KMS-11 (cell line): ENCODE results near the gene RNASEH1.
A peak's percentile ranks its signal among the peaks of the same experiment; 100 is the strongest.

ENCODE experiments used
- H2AFZ ChIP-seq: fragments of 200-600 bp; sonication (generic); 2 replicates; pipeline ENCODE4 v1.6.1; 2016; ENCODE audit warnings: antibody characterized with exemption, mixed run types, low read depth
- H3K27ac ChIP-seq: fragments of 200-600 bp; sonication (generic); 2 replicates; pipeline ENCODE4 v1.6.1; 2016; ENCODE audit warnings: mild to moderate bottlenecking, mixed run types
- H3K27me3 ChIP-seq: fragments of 200-600 bp; sonication (generic); 2 replicates; pipeline ENCODE4 v1.6.1; 2017; ENCODE audit warnings: mild to moderate bottlenecking, low read depth, mixed run types, moderate library complexity; ENCODE audit not compliant: insufficient read depth
- H3K36me3 ChIP-seq: fragments of 200-600 bp; sonication (generic); 2 replicates; pipeline ENCODE4 v1.6.1; 2017; ENCODE audit warnings: mild to moderate bottlenecking, mixed run types; ENCODE audit not compliant: insufficient read depth
- H3K4me1 ChIP-seq: fragments of 200-600 bp; sonication (generic); 2 replicates; pipeline ENCODE4 v1.6.1; 2016; ENCODE audit warnings: mild to moderate bottlenecking, low read depth, mixed run types; ENCODE audit not compliant: poor library complexity, severe bottlenecking
- H3K4me2 ChIP-seq: fragments of 200-600 bp; sonication (generic); 2 replicates; pipeline ENCODE4 v1.7.0; 2016; ENCODE audit warnings: mild to moderate bottlenecking, mixed run types
- H3K4me3 ChIP-seq: fragments of 200-600 bp; sonication (generic); IDR thresholded peaks from 2 replicates; pipeline ENCODE4 v1.6.1; 2017; ENCODE audit warnings: low read depth, low read length, mixed read lengths; ENCODE audit not compliant: insufficient read depth
- H3K79me2 ChIP-seq: fragments of 200-600 bp; sonication (generic); 2 replicates; pipeline ENCODE4 v1.6.1; 2016; ENCODE audit warnings: low read depth, mixed run types; ENCODE audit not compliant: insufficient read depth
- H3K9ac ChIP-seq: fragments of 200-600 bp; sonication (generic); 2 replicates; pipeline ENCODE4 v1.6.1; 2016; ENCODE audit warnings: mild to moderate bottlenecking, mixed run types
- H4K20me1 ChIP-seq: fragments of 200-600 bp; sonication (generic); 2 replicates; pipeline ENCODE4 v1.6.1; 2016; ENCODE audit warnings: mild to moderate bottlenecking, mixed run types; ENCODE audit not compliant: insufficient read depth
- TF ChIP-seq, protein P1 (sequence below): fragments of 200-600 bp; sonication (generic); conservative IDR thresholded peaks from 2 replicates; pipeline ENCODE4 v1.6.1; 2017; ENCODE audit warnings: low read depth, mild to moderate bottlenecking, antibody characterized with exemption, low read length, moderate library complexity, mixed read lengths

The RNASEH1 gene

DNA sequence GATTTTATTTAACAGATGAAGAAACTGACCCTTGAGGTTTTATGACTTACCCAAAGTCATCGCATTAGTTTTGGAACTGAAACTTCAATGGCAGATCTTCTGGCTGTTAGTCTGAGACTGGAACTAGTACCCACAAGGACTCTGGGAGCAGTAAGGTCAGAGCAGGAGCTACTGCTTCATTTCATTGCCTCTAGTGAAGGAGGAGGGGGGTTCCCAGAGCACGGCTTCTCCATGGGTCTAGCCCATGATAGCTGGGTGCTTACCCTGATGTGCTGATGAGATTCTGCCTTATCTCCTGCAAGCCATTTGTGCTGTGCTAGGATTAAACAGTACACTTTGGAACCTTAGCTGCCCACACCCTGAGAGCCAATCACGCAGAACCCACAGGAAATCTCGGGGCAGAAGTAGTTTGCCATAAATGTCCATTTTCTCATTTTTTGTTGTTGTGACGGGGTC lies 5.4 kb upstream of the RNASEH1 start:
- H3K4me2 ChIP-seq, result no peak overlapping the region; the same call in 1 of the 2 replicates
- H3K36me3 ChIP-seq, result no peaks in the 10 kb centered on the region
- no peak overlapping the region for H3K4me3 ChIP-seq
- H4K20me1 ChIP-seq, result no peaks in the 10 kb centered on the region
- peaks cover 12% of the 10 kb centered on the region for H3K4me1 ChIP-seq
- H3K27me3 ChIP-seq, result no peaks in the 10 kb centered on the region
- no peaks in the 10 kb centered on the region for H3K79me2 ChIP-seq
- TF ChIP-seq, protein P1, sequence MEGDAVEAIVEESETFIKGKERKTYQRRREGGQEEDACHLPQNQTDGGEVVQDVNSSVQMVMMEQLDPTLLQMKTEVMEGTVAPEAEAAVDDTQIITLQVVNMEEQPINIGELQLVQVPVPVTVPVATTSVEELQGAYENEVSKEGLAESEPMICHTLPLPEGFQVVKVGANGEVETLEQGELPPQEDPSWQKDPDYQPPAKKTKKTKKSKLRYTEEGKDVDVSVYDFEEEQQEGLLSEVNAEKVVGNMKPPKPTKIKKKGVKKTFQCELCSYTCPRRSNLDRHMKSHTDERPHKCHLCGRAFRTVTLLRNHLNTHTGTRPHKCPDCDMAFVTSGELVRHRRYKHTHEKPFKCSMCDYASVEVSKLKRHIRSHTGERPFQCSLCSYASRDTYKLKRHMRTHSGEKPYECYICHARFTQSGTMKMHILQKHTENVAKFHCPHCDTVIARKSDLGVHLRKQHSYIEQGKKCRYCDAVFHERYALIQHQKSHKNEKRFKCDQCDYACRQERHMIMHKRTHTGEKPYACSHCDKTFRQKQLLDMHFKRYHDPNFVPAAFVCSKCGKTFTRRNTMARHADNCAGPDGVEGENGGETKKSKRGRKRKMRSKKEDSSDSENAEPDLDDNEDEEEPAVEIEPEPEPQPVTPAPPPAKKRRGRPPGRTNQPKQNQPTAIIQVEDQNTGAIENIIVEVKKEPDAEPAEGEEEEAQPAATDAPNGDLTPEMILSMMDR, result no peak
- H2AFZ ChIP-seq, result no peak overlapping the region
- H3K27ac ChIP-seq, result no peak overlapping the region
- no peak overlapping the region for H3K9ac ChIP-seq

DNA sequence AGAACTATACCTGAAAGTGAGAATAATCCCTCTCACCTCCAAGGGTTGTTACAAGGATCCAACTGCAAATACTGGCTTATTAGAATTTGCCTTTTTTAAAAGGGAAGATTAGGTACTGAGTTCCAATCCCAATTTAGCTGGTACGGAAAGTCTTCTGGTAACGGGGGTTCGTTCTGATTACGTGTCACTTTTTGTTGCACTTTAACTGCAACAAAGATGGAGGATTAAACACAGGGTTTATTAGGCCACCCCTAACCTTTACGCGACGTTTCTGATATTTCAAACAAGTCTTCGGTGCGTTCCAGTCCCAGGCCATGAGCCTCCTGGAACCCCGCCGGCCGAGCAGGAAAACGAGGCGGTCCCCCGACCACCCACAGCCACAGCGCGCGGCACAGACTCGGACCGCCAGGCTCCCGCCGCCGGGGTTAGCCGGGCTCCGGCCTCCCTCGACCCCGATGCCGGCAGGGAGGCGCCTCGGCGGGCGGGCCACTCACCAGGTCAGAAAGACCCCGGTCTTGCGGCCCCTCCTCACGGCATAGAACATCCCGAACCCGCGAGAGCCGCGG lies 411 bp downstream of the RNASEH1 start:
- Histone ChIP-seq H3K36me3 (peaks cover 10% of the 10 kb centered on the region; the same call in 1 of the 2 replicates), H3K4me3 (no peak overlapping the region), H3K79me2 (peaks cover 36% of the 10 kb centered on the region), H3K4me2 (peak overlapping the region; percentile 67), H3K9ac (peak overlapping the region; percentile 96), H3K27me3 (no peaks in the 10 kb centered on the region), H4K20me1 (no peaks in the 10 kb centered on the region), H3K4me1 (peaks cover 11% of the 10 kb centered on the region), H3K27ac (peak overlapping the region; percentile 84), H2AFZ (peak overlapping the region; percentile 51)
- TF ChIP-seq, protein P1, result no peak

DNA sequence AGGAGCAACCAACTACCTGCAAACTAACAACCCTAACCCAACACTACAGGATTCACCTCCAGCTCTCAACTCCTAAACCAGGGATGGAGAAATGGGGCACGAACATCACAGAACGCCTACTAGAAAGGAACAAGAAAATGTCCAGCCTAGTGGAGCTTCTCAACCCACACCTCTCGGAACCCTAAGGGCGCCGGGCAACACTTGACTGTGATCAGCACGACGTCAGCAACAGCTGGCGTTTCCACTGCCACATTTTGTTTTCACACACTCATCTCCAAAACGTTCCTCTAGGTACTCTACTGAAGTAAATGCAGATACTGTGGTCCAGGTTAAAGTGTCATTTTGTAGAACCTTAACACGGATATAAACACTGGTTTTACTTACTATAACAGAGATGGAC lies 4.2 kb downstream of the RNASEH1 start:
- H3K79me2 ChIP-seq, result peaks cover 36% of the 10 kb centered on the region
- H3K4me2 ChIP-seq, result no peak overlapping the region
- H3K27ac ChIP-seq, result no peak overlapping the region
- H4K20me1 ChIP-seq, result no peaks in the 10 kb centered on the region
- peaks cover 18% of the 10 kb centered on the region; the same call in 1 of the 2 replicates for H3K36me3 ChIP-seq
- H3K9ac ChIP-seq, result no peak overlapping the region
- H2AFZ ChIP-seq, result no peak overlapping the region
- TF ChIP-seq, protein P1, result no peak
- no peak overlapping the region for H3K4me3 ChIP-seq
- H3K4me1 ChIP-seq, result peaks cover 11% of the 10 kb centered on the region
- H3K27me3 ChIP-seq, result no peaks in the 10 kb centered on the region

DNA sequence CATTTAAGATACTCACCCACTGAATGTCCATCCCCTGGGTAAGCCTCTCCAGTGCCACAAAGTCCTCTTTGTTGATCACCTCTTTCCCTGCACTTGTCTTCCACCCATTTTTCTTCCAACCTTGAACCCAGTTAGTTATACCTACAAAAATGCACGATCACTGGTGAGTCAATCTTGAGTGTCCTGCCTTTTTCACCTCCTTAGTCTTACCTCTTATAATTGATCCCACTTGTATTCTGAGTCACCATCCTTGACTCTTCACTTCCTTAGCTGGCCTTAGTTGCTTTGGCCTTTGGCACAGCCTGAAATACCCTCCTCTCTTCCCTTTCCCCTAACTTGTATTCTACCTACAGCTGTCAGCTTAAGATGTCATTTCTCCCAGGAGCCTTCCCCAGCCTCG lies 10.2 kb downstream of the RNASEH1 start:
- H4K20me1 ChIP-seq, result no peaks in the 10 kb centered on the region
- no peak overlapping the region for H3K4me2 ChIP-seq
- H3K79me2 ChIP-seq, result no peaks in the 10 kb centered on the region; the same call in 1 of the 2 replicates
- H3K27me3 ChIP-seq, result no peaks in the 10 kb centered on the region
- no peak overlapping the region for H3K4me3 ChIP-seq
- no peak overlapping the region for H3K9ac ChIP-seq
- no peak overlapping the region for H3K27ac ChIP-seq
- no peak overlapping the region for H2AFZ ChIP-seq
- H3K36me3 ChIP-seq, result peaks cover 29% of the 10 kb centered on the region; the same call in 1 of the 2 replicates
- H3K4me1 ChIP-seq, result no peaks in the 10 kb centered on the region
- TF ChIP-seq, protein P1, result no peak
